Endothelial cell (in vitro differentiated cells): Measurements from ENCODE around the gene SCG3. TPM values are rescaled to one million over a fixed set of nuclear protein-coding genes. Genes with fewer than 3 reads are reported as not detected.

Experiments used
- DNase-seq: peaks from one replicate; pipeline ENCODE4 v3.0.0; 2021; ENCODE audit warnings: low spot score
- H3K27ac Mint-ChIP-seq: one replicate; pipeline ENCODE4 v1.8.0; 2021; ENCODE audit warnings: mixed read lengths, inconsistent platforms; ENCODE audit not compliant: unreplicated experiment
- H3K27me3 Mint-ChIP-seq: one replicate; pipeline ENCODE4 v1.8.0; 2021; ENCODE audit warnings: mild to moderate bottlenecking, moderate library complexity, mixed read lengths, inconsistent platforms; ENCODE audit not compliant: unreplicated experiment
- H3K36me3 Mint-ChIP-seq: one replicate; pipeline ENCODE4 v1.8.0; 2021; ENCODE audit warnings: mild to moderate bottlenecking, low read depth, mixed read lengths, inconsistent platforms; ENCODE audit not compliant: unreplicated experiment
- H3K4me1 Mint-ChIP-seq: one replicate; pipeline ENCODE4 v1.8.0; 2021; ENCODE audit warnings: mild to moderate bottlenecking, mixed read lengths, inconsistent platforms; ENCODE audit not compliant: unreplicated experiment
- H3K4me3 Mint-ChIP-seq: one replicate; pipeline ENCODE4 v1.8.0; 2021; ENCODE audit warnings: mild to moderate bottlenecking, mixed read lengths, inconsistent platforms; ENCODE audit not compliant: unreplicated experiment
- H3K9me3 Mint-ChIP-seq: one replicate; pipeline ENCODE4 v1.8.0; 2021; ENCODE audit warnings: mixed read lengths, inconsistent platforms; ENCODE audit not compliant: unreplicated experiment
- total RNA-seq: library from RNA; stranded (reverse); fragmentation: NEBNext Ultra II Directional; extraction: Animal tissue kit (Norgen Biotek cat#: 25700); gene quantifications from one replicate; pipeline ENCODE4 v1.2.1, GENCODE V29; 2021; ENCODE audit not compliant: unreplicated experiment
- TF ChIP-seq, protein P1 (sequence below): fragments of 200-600 bp; sonication (generic); IDR thresholded peaks from one replicate; pipeline ENCODE4 v1.5.0; 2021; ENCODE audit warnings: antibody characterized with exemption; ENCODE audit not compliant: unreplicated experiment

SCG3 gene
- total RNA-seq, 1 donor from 2014 or later, result 37.0 TPM

DNA sequence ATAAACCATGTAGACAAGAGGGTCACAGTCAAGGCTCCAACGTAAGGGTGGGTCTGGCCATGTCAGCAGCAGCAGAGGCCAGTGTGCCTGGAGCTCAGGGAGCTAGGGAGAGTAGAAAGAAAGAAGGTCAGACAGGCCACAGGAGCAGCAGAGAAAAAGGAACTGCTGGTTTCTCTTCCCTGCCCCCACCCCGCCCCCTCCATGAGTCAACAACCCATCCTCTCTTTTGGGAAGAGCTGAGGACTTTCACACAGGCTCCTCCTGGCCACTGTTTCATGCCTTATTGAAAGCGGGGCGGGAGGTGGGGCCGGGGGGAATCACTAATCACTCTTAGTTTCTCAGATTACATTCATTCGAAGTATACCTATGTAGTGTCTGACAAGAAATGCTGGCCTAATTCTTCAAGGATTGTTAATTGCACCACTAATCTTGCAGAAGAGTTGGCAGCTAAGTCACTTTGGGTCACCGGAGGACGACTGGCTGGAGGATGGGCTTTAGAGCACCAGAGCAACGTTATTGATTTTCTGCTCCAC lies 9.1 kb upstream of the SCG3 start:
- no peak overlapping the region for H3K27ac Mint-ChIP-seq
- H3K27me3 Mint-ChIP-seq, result peaks cover 2% of the 10 kb centered on the region
- no peaks in the 10 kb centered on the region for H3K9me3 Mint-ChIP-seq
- DNase-seq, result no peak
- TF ChIP-seq, protein P1, sequence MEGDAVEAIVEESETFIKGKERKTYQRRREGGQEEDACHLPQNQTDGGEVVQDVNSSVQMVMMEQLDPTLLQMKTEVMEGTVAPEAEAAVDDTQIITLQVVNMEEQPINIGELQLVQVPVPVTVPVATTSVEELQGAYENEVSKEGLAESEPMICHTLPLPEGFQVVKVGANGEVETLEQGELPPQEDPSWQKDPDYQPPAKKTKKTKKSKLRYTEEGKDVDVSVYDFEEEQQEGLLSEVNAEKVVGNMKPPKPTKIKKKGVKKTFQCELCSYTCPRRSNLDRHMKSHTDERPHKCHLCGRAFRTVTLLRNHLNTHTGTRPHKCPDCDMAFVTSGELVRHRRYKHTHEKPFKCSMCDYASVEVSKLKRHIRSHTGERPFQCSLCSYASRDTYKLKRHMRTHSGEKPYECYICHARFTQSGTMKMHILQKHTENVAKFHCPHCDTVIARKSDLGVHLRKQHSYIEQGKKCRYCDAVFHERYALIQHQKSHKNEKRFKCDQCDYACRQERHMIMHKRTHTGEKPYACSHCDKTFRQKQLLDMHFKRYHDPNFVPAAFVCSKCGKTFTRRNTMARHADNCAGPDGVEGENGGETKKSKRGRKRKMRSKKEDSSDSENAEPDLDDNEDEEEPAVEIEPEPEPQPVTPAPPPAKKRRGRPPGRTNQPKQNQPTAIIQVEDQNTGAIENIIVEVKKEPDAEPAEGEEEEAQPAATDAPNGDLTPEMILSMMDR, result no peak
- H3K4me3 Mint-ChIP-seq, result no peak overlapping the region
- H3K4me1 Mint-ChIP-seq, result peaks cover 8% of the 10 kb centered on the region
- H3K36me3 Mint-ChIP-seq, result no peaks in the 10 kb centered on the region

DNA sequence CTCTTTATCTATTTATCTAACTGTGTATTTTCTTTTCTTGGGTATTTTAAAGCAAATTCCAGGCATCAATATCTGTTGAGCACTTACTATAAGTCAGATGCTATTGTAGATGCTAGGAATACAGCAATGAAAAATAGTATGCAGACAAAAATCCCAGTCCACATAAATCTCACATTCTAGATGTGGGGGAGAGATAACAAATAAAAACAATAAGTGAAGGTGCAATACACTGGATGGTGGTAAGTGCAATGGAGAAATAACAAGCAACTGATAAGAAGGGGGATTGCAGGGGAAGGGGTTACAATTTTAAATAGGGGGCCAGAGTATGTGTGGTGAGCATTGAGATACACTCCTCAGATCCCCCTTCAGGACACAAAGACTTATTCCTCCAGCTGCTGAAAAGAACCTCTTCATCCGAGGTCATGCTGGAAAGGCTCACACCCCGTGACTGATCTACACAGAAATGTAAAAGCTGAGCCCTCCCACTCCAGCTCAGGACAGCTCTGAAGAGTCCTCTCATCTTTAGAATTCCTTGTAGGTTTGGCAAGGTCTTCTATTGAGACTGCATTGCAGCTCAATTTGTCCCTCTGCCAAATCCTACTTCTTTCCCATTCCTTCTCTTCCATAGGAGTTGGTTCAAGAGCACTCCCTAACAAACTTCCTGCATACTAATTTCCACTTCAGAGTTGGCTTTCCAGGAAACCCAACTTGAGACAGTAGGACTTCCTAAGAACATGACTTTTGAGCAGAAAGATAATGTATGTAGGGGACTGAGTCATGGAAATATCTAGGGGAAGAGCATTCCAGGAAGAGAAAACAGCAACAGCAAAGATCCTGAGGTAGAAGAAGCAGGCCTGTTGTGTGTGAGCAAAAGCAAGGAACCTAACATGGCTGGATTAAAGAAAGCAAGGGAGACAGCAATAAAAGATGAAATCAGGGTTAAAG lies 8.1 kb upstream of the SCG3 start:
- DNase-seq, result no peak
- TF ChIP-seq, protein P1, result no peak

DNA sequence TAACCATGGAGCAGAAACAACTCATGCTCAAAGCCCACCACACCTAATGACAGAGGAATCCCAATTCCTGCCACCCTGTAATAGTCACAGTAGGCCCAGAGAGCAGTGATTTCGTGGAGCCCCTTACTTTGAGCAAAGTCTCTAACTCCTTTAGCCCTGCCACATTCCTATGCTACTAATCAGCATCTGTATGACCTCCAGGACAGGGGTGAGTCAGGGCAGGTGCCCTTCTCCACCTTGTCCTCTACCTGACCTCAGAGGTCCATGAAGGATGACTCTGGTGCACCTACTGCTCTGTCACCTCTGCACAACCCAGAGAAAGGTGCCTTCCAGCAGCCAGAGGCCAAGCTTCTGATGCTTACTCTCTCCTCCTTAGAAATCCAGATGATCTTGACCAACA lies 6.1 kb upstream of the SCG3 start:
- TF ChIP-seq, protein P1, result no peak
- Mint-ChIP-seq H3K36me3 (no peaks in the 10 kb centered on the region), H3K9me3 (no peaks in the 10 kb centered on the region), H3K4me1 (peaks cover 8% of the 10 kb centered on the region), H3K4me3 (no peak overlapping the region), H3K27me3 (peaks cover 2% of the 10 kb centered on the region), H3K27ac (no peak overlapping the region)
- DNase-seq, result no peak

More for the DNA sequence above, 8.1 kb upstream of the SCG3 start:
- H3K27me3 Mint-ChIP-seq, result peaks cover 2% of the 10 kb centered on the region
- peaks cover 8% of the 10 kb centered on the region for H3K4me1 Mint-ChIP-seq
- H3K9me3 Mint-ChIP-seq, result no peaks in the 10 kb centered on the region
- no peak overlapping the region for H3K4me3 Mint-ChIP-seq
- no peak overlapping the region for H3K27ac Mint-ChIP-seq
- H3K36me3 Mint-ChIP-seq, result no peaks in the 10 kb centered on the region

DNA sequence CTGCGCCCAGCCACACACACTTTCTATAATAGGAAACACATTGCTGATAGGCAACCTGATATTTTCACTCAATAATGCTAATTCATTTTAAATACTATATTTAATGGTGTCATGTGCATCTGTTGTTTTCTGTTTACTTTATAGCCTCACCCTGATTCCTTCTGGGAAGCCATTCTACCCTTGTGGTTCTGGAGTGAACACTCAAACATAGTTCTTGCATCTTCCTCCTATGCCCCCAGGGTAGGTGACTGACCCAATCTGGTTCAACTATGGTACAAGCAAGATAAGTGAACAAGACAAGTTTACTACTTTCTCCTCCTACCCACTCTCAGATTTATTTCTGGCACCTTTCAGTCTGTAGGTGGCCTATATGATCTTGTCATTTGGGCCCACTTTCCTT lies 4.3 kb upstream of the SCG3 start:
- H3K4me1 Mint-ChIP-seq, result peaks cover 10% of the 10 kb centered on the region
- TF ChIP-seq, protein P1, result no peak
- H3K27me3 Mint-ChIP-seq, result peaks cover 2% of the 10 kb centered on the region
- no peak overlapping the region for H3K4me3 Mint-ChIP-seq
- H3K9me3 Mint-ChIP-seq, result no peaks in the 10 kb centered on the region
- no peaks in the 10 kb centered on the region for H3K36me3 Mint-ChIP-seq
- DNase-seq, result no peak
- H3K27ac Mint-ChIP-seq, result no peak overlapping the region

DNA sequence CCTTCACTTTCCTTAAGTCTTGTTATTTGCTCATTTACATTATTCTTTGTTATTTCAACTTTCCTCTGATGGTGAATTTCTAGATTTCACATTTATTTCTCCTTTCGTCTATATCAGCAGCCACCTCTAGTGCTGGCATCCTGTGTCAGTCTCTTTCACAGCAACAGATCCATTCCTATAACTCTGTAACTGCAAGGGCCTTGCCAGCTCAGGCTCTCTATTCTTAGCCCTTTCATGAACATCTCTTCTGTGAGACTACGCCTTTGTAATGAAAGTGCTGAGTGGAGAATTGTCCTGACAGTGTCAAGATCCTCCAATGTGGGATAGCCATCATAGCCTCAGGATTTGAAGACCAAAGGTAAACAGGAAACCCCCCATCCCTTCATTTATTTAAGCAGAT lies 3.9 kb upstream of the SCG3 start:
- TF ChIP-seq, protein P1, result no peak
- peaks cover 10% of the 10 kb centered on the region for H3K4me1 Mint-ChIP-seq
- no peaks in the 10 kb centered on the region for H3K9me3 Mint-ChIP-seq
- peaks cover 2% of the 10 kb centered on the region for H3K27me3 Mint-ChIP-seq
- no peaks in the 10 kb centered on the region for H3K36me3 Mint-ChIP-seq
- no peak overlapping the region for H3K27ac Mint-ChIP-seq
- DNase-seq, result no peak
- H3K4me3 Mint-ChIP-seq, result no peak overlapping the region
